ENCODE data around the gene KLHL40.

GRCh38 chr3:42649783-42650182, 35.6 kb upstream of the KLHL40 start:
- TF ChIP-seq, protein P1, sequence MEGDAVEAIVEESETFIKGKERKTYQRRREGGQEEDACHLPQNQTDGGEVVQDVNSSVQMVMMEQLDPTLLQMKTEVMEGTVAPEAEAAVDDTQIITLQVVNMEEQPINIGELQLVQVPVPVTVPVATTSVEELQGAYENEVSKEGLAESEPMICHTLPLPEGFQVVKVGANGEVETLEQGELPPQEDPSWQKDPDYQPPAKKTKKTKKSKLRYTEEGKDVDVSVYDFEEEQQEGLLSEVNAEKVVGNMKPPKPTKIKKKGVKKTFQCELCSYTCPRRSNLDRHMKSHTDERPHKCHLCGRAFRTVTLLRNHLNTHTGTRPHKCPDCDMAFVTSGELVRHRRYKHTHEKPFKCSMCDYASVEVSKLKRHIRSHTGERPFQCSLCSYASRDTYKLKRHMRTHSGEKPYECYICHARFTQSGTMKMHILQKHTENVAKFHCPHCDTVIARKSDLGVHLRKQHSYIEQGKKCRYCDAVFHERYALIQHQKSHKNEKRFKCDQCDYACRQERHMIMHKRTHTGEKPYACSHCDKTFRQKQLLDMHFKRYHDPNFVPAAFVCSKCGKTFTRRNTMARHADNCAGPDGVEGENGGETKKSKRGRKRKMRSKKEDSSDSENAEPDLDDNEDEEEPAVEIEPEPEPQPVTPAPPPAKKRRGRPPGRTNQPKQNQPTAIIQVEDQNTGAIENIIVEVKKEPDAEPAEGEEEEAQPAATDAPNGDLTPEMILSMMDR (IDR thresholded peaks at IDR 0.05), result no peak
- TF ChIP-seq POLR2A (IDR thresholded peaks at IDR 0.05), result no peak
